Islet of Langerhans (tissue), 1 donor: Measurements from ENCODE around the gene CEP295NL.
A peak's percentile ranks its signal among the peaks of the same experiment; 100 is the strongest.
"Not testable (repeated sequence)": the region's sequence is repeated elsewhere in the genome, so short reads cannot be mapped to it uniquely, and the experiment has no call there.

Source experiments
- FAIRE-seq: peaks from one replicate; lab custom pipeline; 2011; peaks lifted over from hg19 to GRCh38; lab: Jason Lieb, UNC

CEP295NL gene

GRCh38 chr17:78903101-78903779 lies at the start of gene CEP295NL:
Gene CEP295NL, minus strand, starts transcription at chr17:78903201. Its CDS starts 1,373 bp downstream, at chr17:78901828.
- FAIRE-seq = no peak

- no peak for FAIRE-seq
These were observed 49.7 kb upstream of the CEP295NL start for GRCh38 chr17:78952706-78953105.

GRCh38 chr17:78951967-78952551 lies 49.1 kb upstream of the CEP295NL start:
- FAIRE-seq = no peak

- no peak for FAIRE-seq
These were observed 47.9 kb upstream of the CEP295NL start for GRCh38 chr17:78950870-78951269.

GRCh38 chr17:78947235-78948149 lies 44.5 kb upstream of the CEP295NL start:
- no peak for FAIRE-seq

GRCh38 chr17:78946631-78947030 lies 43.6 kb upstream of the CEP295NL start:
- no peak for FAIRE-seq

- no peak for FAIRE-seq
These were observed 43.1 kb upstream of the CEP295NL start for GRCh38 chr17:78946131-78946530.

- not testable (repeated sequence) for FAIRE-seq
These were observed 42.5 kb upstream of the CEP295NL start for GRCh38 chr17:78945455-78945854.

GRCh38 chr17:78944956-78945355 lies 42.0 kb upstream of the CEP295NL start:
- FAIRE-seq = no peak

- no peak for FAIRE-seq
These were observed 41.0 kb upstream of the CEP295NL start for GRCh38 chr17:78944026-78944425.

GRCh38 chr17:78940708-78941107 lies 37.7 kb upstream of the CEP295NL start:
- FAIRE-seq = no peak

GRCh38 chr17:78940258-78940657 lies 37.3 kb upstream of the CEP295NL start:
- FAIRE-seq = no peak

- FAIRE-seq = no peak
These were observed 36.6 kb upstream of the CEP295NL start for GRCh38 chr17:78939615-78940014.

- FAIRE-seq = no peak
These were observed 34.6 kb upstream of the CEP295NL start for GRCh38 chr17:78937561-78937960.

- no peak for FAIRE-seq
These were observed 32.7 kb upstream of the CEP295NL start for GRCh38 chr17:78935419-78936323.

- FAIRE-seq = no peak
These were observed 31.8 kb upstream of the CEP295NL start for GRCh38 chr17:78934681-78935418.

GRCh38 chr17:78933959-78934568 lies 31.1 kb upstream of the CEP295NL start:
- peak; percentile 30 for FAIRE-seq

- no peak for FAIRE-seq
These were observed 30.3 kb upstream of the CEP295NL start for GRCh38 chr17:78933025-78933958.

- FAIRE-seq = no peak
These were observed 27.1 kb upstream of the CEP295NL start for GRCh38 chr17:78929908-78930775.
